ENCODE data around the gene LRRC59. TPM values are rescaled to one million over a fixed set of nuclear protein-coding genes. Genes with fewer than 3 reads are reported as not detected.

The LRRC59 gene
- total and polyA plus RNA-seq, 2 experiments from 2014 or later: 46.4 to 124 TPM

- TF ChIP-seq, protein P1, sequence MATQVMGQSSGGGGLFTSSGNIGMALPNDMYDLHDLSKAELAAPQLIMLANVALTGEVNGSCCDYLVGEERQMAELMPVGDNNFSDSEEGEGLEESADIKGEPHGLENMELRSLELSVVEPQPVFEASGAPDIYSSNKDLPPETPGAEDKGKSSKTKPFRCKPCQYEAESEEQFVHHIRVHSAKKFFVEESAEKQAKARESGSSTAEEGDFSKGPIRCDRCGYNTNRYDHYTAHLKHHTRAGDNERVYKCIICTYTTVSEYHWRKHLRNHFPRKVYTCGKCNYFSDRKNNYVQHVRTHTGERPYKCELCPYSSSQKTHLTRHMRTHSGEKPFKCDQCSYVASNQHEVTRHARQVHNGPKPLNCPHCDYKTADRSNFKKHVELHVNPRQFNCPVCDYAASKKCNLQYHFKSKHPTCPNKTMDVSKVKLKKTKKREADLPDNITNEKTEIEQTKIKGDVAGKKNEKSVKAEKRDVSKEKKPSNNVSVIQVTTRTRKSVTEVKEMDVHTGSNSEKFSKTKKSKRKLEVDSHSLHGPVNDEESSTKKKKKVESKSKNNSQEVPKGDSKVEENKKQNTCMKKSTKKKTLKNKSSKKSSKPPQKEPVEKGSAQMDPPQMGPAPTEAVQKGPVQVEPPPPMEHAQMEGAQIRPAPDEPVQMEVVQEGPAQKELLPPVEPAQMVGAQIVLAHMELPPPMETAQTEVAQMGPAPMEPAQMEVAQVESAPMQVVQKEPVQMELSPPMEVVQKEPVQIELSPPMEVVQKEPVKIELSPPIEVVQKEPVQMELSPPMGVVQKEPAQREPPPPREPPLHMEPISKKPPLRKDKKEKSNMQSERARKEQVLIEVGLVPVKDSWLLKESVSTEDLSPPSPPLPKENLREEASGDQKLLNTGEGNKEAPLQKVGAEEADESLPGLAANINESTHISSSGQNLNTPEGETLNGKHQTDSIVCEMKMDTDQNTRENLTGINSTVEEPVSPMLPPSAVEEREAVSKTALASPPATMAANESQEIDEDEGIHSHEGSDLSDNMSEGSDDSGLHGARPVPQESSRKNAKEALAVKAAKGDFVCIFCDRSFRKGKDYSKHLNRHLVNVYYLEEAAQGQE (IDR thresholded peaks at IDR 0.05; ENCODE audit: unreplicated experiment): no peak
- no peak for TF ChIP-seq STAT1 (IDR thresholded peaks at IDR 0.05; ENCODE audit: unreplicated experiment)
- no peak for TF ChIP-seq CREB1 (CRISPR knock-in tag; IDR thresholded peaks at IDR 0.05; ENCODE audit: low read depth)
Measured at GRCh38 chr17:50347117-50347893, 50.0 kb downstream of the LRRC59 start (continued).

- H3K9me3 Mint-ChIP-seq: no peaks in the 10 kb centered on the region
- peaks cover 15% of the 10 kb centered on the region; the same call in 1 of the 2 replicates for H3K27me3 ChIP-seq (ENCODE audit: insufficient read depth)
- DNase-seq (ENCODE audit: low spot score): peak; percentile 75
- H3K36me3 ChIP-seq (ENCODE audit: insufficient read depth): no peaks in the 10 kb centered on the region
- peaks cover 29% of the 10 kb centered on the region for H3K79me2 ChIP-seq (replicated peaks; ENCODE audit: insufficient read depth)
- H3K4me3 Mint-ChIP-seq: peak overlapping the region; percentile 95
- peaks cover 18% of the 10 kb centered on the region for H3K4me1 ChIP-seq (ENCODE audit: insufficient read depth)
- peak overlapping the region; percentile 72; the same call in 1 of the 2 replicates for H2AFZ ChIP-seq
- peaks cover 4% of the 10 kb centered on the region; the same call in 1 of the 3 replicates for H3K36me3 Mint-ChIP-seq (ENCODE audit: low read depth)
- H3K9me2 ChIP-seq (ENCODE audit: insufficient read depth): no peaks in the 10 kb centered on the region
- peak; percentile 69 for ATAC-seq
- H3K4me1 Mint-ChIP-seq: peaks cover 37% of the 10 kb centered on the region
- no peaks in the 10 kb centered on the region for H3F3A ChIP-seq (replicated peaks; ENCODE audit: low read depth)
- H3K4me2 ChIP-seq: peak overlapping the region; percentile 98
- H3K27ac ChIP-seq (ENCODE audit: low read depth): no peak overlapping the region
- H3K27ac Mint-ChIP-seq: peak overlapping the region; percentile 85
- peaks cover 21% of the 10 kb centered on the region for H3K27me3 Mint-ChIP-seq (ENCODE audit: insufficient read depth, low read depth, poor library complexity)
- peak overlapping the region; percentile 87 for H3K4me3 ChIP-seq
- peaks cover 6% of the 10 kb centered on the region; the same call in 1 of the 2 replicates for H4K20me1 ChIP-seq (replicated peaks; ENCODE audit: insufficient read depth)
- no peak for TF ChIP-seq STAT1 (IDR thresholded peaks at IDR 0.05; ENCODE audit: unreplicated experiment)
- TF ChIP-seq EZH2phosphoT487 (IDR thresholded peaks at IDR 0.05; ENCODE audit: unreplicated experiment): no peak
- no peak for TF ChIP-seq JUNB (IDR thresholded peaks at IDR 0.05; ENCODE audit: unreplicated experiment)
- TF ChIP-seq CREB1 (CRISPR knock-in tag; IDR thresholded peaks at IDR 0.05; ENCODE audit: low read depth): no peak
- no peak for TF ChIP-seq EZH2 (IDR thresholded peaks at IDR 0.05; ENCODE audit: low read depth, unreplicated experiment)
- TF ChIP-seq, protein P1 (IDR thresholded peaks at IDR 0.05; ENCODE audit: unreplicated experiment): no peak
- TF ChIP-seq, protein P2, sequence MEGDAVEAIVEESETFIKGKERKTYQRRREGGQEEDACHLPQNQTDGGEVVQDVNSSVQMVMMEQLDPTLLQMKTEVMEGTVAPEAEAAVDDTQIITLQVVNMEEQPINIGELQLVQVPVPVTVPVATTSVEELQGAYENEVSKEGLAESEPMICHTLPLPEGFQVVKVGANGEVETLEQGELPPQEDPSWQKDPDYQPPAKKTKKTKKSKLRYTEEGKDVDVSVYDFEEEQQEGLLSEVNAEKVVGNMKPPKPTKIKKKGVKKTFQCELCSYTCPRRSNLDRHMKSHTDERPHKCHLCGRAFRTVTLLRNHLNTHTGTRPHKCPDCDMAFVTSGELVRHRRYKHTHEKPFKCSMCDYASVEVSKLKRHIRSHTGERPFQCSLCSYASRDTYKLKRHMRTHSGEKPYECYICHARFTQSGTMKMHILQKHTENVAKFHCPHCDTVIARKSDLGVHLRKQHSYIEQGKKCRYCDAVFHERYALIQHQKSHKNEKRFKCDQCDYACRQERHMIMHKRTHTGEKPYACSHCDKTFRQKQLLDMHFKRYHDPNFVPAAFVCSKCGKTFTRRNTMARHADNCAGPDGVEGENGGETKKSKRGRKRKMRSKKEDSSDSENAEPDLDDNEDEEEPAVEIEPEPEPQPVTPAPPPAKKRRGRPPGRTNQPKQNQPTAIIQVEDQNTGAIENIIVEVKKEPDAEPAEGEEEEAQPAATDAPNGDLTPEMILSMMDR (conservative IDR thresholded peaks at IDR 0.05; ENCODE audit: low read depth in 2 of 2): no peak
- no peak; the same call in 1 of the 2 replicates for TF ChIP-seq POLR2AphosphoS5 (IDR thresholded peaks at IDR 0.05; ENCODE audit: low read depth)
Measured at GRCh38 chr17:50346313-50347116, 50.8 kb downstream of the LRRC59 start.
